Iris pigment epithelial cell (primary cell): Measurements from ENCODE around the gene KCNAB3.
A peak's percentile ranks its signal among the peaks of the same experiment; 100 is the strongest.
"Not testable (repeated sequence)": the region's sequence is repeated elsewhere in the genome, so short reads cannot be mapped to it uniquely, and the experiment has no call there.

Experiments used
- DNase-seq: peaks from one replicate; pipeline ENCODE4 v3.0.0-alpha.2; 2011; ENCODE audit warnings: low read depth

KCNAB3 gene

GRCh38 chr17:7929158-7930023 is at the start of gene KCNAB3:
Gene KCNAB3 (minus strand): TSS chr17:7929856. CDS start chr17:7929435, 421 bp downstream.
- DNase-seq, result peak; percentile 86

DNA sequence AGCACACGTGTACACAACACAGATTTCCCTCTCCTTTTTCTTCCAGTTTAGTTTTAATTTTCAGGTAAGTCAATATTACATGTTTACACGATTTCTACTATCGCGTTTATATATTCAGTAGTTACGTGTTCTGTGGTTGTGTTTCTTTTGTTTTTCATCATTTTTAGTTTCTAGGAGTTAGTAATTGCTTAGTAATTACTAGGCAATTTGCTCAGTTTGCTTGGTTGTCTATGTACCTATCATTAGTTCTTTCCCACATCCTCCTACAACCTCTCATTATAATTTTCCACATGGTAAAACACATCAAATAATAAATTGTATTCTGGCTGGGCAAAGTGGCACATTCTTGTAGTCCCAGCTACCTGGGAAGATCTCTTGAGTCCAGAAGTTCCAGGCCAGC is 48.1 kb upstream of the KCNAB3 start:
- no peak for DNase-seq

- DNase-seq, result no peak
These were observed 47.4 kb upstream of the KCNAB3 start for GRCh38 chr17:7977039-7977438.

GRCh38 chr17:7974638-7975131 is 45.0 kb upstream of the KCNAB3 start:
- no peak for DNase-seq

DNA sequence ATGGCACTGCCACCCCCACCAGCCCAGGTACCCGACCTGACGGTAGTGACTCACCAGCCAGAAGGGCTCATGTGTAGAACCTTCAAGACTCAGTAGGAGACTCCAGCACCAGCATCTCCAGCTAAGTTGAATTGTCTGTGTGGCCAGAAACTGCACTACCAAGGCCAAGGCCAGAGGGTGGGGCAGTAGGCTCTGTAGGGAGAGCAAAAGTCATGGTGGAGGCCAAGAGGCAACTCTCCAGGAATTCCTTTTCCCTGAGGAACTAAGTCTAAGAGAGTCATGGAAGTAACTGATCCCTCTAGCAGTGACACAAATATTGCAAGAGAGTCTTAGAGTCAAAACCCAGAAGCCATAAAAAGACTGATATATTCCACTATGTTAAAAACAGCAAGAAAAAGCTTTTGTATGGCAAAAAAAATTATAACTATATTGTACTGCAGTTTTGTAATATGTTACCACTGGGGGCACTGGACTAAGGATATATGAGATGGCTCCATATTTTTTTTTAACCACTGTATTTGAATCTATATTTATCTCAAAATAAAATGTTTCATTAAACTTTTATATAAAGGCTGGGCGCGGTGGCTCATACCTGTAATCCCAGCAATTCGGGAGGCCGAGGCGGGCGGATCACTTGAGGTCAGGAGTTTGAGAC is 42.6 kb upstream of the KCNAB3 start:
- DNase-seq, result peak; percentile 19

- DNase-seq, result no peak
These were observed 42.0 kb upstream of the KCNAB3 start for GRCh38 chr17:7971651-7972050.

DNA sequence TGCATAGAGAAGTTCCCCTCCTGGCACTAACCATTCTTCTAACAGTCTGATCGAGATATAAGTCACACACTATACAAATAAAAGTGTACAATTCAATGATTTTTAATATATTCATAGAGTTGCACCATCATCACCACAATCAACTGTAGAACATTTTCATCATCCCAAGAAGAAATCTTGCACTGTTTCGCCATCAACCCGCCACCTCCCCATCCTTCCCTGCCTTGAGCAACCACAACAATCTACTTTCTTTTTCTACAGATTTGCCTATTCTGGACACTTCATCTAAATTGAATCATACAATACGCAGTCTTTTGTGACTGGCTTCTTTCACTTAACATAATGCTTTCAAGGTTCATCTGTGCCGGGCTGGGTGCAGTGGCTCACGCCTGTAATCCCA is 39.8 kb upstream of the KCNAB3 start:
- DNase-seq, result peak; percentile 56

- DNase-seq, result no peak
These were observed 38.1 kb upstream of the KCNAB3 start for GRCh38 chr17:7967751-7968150.

GRCh38 chr17:7961421-7961820 is 31.8 kb upstream of the KCNAB3 start:
- DNase-seq, result no peak

DNA sequence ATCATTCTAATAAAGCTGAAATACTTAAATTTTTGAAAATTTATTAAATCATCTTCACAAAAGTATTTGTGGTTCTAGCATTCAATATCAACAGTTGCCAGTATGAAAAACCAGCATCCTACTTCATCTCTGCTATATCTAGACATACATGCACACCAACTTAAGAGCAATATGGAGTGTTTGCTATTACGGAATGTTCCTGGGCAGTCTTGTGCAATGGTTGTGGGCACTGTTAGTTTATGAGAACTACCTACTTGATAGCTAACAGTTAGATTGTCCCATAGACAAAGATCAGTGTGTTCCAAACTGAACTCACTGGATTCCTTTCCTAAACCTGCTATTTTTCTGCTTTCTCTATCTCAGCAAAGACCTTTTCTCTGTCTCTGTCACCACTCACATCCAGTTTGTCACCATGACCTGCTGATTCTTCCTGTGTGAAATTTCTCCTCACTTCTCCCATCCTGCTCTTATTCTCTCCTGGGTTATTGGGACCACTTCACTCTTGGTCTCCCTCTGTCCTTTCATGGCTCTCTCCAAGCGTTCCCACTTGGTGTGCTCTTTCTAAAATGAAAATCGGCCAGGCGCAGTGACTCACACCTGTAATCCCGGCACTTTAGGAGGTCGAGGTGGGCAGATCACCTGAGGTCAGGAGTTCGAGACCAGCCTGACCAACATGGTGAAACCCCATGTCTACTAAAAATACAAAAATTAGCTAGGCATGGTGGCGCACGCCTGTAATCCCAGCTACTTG is 30.0 kb upstream of the KCNAB3 start:
- DNase-seq, result peak; percentile 68

GRCh38 chr17:7956228-7956965 is 26.7 kb upstream of the KCNAB3 start:
- peak; percentile 7 for DNase-seq

DNA sequence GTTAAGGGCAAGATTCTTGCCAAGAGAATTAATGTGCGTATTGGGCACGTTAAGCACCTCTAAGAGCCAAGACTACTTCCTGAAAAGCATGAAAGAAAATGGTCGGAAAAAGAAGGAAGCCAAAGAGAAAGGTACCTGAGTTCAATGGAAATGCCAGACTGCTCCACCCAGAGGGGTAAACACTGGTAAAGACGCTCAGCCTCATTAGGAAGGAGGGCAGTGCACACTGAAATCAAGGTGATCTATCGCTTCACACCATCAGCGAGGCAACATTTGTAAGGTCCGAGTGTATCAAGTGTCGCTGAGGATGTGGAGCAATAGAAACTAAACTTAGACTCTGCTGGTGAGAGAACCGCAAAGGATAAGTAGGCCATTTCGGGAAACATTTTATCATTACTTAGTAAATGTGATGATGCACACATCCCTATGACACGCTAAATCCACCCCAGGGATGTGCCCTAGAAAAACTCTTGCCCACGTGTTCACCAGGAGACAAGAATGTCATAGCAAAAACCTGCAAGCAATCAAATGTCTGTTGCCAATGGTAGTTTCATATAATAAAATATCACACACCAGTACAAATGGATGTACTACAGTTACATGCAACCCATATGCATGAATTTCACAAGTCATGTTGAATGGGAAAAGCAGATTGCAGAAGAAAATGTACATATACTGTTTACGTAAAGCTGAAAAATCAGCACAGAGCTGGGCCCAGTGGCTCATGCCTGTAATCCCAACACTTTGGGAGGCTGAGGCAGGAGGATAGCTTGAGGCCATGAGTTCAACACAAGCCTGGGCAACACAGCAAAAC is 26.0 kb upstream of the KCNAB3 start:
- DNase-seq, result no peak

- DNase-seq, result not testable (repeated sequence)
These were observed 23.6 kb upstream of the KCNAB3 start for GRCh38 chr17:7953266-7953665.

DNA sequence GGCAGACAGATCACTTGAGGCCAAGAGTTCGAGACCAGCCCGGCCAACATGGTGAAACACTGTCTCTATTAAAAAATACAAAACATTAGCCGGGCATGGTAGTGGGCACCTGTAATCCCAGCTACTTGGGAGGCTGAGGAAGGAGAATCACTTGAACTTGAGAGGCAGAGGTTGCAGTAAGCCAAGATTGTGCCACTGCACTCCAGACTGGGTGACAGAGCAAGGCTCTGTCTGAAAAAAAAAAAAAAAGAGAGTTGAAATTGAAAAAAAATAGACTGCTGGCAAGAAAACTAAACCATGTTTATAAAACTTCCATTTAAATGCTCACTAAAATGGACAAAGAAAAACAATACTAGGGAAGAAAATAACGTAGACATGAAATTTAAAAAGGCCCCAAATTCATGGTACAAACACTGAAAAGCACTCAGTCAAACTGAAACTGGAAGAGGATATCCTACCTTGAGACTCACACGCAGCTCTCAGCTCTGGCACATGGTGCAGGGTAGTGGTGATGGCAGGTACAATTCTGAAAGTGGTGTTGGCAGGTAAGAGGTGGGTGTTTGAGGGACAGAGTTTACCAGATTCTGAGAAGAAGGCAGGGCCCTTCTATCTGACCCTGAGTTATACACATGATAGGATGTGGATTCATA is 21.6 kb upstream of the KCNAB3 start:
- DNase-seq, result no peak

DNA sequence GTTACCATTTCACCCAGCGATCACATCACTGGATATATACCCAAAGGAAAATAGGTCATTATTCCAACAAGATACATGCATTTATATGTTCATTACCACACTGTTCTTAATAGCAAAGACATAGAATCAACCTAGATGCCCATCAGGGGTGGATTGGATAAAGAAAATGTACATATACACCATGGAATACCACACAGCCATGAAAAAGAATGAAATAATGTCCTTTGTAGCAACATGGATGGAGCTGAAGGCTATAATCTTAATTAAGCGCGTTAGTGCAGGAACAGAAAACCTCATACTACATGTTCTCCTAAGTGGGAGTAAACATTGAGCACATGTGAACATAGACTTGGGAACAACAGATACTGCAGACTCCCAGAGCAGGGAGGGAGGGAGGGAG is 20.9 kb upstream of the KCNAB3 start:
- no peak for DNase-seq

GRCh38 chr17:7947651-7948050 is 18.0 kb upstream of the KCNAB3 start:
- DNase-seq, result no peak

- DNase-seq, result no peak
These were observed 16.8 kb upstream of the KCNAB3 start for GRCh38 chr17:7946441-7946840.

DNA sequence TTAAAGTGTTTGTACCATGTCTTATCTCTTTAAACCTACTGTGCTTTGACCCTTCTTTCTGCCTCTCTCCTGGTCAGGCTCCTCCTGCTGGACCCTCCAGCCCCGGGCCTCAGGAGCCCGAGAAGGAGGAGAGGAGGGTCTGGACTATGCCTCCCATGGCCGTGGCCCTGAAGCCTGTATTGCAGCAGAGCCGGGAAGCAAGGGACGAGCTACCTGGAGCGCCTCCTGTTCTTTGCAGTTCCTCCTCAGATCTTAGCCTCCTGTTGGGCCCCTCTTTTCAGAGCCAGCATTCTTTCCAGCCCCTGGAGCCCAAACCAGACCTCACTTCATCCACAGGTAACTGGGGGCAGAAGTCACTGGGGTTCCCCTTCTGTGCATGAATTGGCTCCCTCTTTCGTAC is 16.0 kb upstream of the KCNAB3 start:
- DNase-seq, result no peak

DNA sequence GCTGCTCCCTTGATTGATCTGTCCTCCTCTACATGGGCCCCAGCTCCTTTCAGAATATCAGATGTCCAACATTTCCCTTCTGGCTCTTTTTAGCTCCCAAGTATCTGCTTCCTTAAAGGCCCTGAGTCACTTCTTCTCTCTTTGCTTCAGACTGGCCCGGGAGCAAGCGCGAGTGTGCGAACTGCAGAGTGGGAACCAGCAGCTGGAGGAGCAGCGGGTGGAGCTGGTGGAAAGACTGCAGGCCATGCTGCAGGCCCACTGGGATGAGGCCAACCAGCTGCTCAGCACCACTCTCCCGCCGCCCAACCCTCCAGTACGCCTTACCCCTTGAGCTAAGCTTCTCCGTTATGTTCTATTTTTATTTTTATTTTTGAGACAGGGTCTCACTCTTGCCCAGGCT is 14.7 kb upstream of the KCNAB3 start:
- DNase-seq, result no peak

DNA sequence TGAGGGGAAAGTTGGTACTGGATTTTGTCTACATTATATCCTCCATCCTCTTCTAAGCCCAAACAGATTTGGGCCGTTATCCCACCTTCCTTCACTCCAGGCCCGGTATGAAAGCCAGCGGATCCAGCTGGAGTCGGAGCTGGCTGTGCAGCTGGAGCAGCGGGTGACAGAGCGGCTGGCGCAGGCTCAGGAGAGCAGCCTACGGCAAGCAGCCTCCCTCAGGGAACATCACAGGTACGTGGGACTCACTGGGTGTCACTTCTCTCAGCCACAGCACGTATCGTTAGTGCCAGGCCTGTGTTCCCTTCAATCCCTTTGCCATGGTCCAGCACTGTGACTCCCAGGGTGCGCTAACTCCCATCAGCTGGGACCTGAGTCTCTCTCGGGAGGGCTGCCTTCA is 13.6 kb upstream of the KCNAB3 start:
- no peak for DNase-seq

DNA sequence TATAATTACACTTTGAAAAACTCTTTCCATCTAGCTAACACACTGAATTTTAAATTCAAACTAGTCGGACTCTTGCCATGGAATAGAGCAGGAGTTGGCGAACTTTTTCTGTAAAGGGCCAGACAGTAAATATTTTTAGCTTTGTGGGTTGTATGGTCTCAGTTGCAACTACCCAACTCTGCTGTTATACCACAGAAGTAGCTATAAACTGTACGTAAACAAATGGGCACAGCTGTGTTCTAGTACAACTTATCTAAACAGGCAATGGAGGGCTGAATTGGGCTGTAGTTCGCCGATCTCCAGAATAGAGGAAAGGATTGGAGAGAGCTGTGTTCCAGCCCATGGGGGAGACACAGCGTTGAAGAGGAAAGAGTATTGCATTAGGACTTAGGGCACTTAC is 11.1 kb upstream of the KCNAB3 start:
- no peak for DNase-seq
